ENCODE measurements around the gene ACTBL2.
"Not testable (repeated sequence)": the region's sequence is repeated elsewhere in the genome, so short reads cannot be mapped to it uniquely, and the experiment has no call there.

ACTBL2 gene

DNA sequence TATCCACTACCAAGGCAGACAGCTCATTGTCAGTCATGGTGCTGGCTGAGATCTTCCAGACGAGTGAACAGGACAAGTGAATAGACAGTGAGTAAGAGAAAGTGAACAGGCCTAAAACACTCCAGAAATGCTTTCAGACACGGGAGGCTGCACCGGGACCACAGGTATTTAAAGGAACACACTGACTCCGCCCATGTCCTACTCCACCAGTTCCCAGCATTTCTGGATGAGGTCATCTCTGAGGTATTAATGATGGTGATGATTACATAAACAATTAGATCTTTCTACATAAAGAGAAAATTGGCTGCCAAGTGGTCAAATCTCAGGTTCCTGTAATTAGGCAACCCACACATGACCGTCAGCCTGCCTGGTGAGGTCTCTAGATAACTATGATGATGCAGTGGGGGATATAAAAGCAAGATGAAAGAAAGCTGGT is at the start of gene ACTBL2:
Gene ACTBL2 (minus strand): TSS at position 141 of the 436 bp plus-strand sequence. CDS start 104 bp downstream, at position 37.
- DNase-seq = no peak

GRCh38 chr5:57531333-57531732 is 48.7 kb upstream of the ACTBL2 start:
- no peak for DNase-seq

- no peak for DNase-seq
Measured at GRCh38 chr5:57529864-57530263, 47.3 kb upstream of the ACTBL2 start.

GRCh38 chr5:57527870-57528269 is 45.3 kb upstream of the ACTBL2 start:
- no peak for DNase-seq

GRCh38 chr5:57524348-57525060 is 41.9 kb upstream of the ACTBL2 start:
- DNase-seq = no peak

- DNase-seq = not testable (repeated sequence)
Measured at GRCh38 chr5:57522477-57522876, 39.9 kb upstream of the ACTBL2 start.

- not testable (repeated sequence) for DNase-seq
Measured at GRCh38 chr5:57518415-57518814, 35.8 kb upstream of the ACTBL2 start.

DNA sequence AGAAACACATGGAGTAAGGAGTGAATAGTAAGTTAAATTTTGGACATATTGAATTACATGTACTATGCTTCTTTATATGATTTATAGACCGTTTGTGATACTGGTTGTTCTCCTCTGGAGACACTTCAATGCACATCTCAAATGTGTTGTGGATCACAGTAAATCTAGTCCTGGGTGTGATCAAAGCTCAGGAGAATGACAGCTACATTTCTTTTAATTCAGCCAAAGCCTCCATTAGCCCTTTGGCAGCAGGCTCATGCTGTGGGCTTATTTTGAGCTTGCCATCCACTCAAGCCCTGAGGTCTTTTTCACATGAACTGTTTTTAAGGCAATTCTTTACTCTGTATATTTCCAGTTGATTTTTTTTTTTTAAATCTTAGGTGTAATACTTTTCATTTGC is 34.6 kb upstream of the ACTBL2 start:
- no peak for DNase-seq

GRCh38 chr5:57513785-57514184 is 31.2 kb upstream of the ACTBL2 start:
- no peak for DNase-seq

- no peak for DNase-seq
Measured at GRCh38 chr5:57511321-57511720, 28.7 kb upstream of the ACTBL2 start.

DNA sequence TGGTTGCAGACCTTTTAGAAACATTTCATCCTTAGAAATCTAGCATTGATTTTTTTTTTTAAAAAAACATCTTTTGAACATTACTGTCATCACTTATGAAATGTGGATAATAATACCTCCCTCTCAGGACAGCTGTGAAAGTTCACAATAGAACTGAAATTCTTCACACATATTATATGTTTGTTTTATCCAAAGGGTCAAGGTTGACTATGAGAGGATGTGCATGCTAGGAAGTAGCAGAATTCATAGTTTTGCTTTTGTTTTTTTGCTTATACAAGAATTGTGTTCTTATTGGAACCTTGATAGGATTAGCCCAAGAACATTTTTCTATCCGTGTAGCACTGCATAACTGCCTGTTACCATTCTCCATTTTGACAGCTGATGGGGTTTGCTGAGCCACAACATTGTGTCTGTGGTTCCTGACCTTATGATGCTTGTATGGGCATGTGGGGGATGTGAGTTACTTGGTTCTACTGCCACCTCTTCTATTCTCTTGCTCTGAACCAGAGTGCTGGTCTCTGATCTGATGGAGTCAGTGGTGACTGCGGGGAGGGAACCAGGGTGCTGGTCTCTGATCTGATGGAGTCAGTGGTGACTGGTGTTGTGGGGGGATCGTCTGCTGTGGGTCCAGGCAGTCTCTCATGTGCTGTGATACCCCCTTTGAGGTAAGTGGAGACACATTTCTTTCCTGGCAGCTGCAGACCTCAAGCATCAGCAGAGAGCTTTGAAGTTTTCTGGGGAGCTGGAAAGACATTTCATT is 27.1 kb upstream of the ACTBL2 start:
- no peak for DNase-seq

- DNase-seq = no peak
Measured at GRCh38 chr5:57508211-57508610, 25.6 kb upstream of the ACTBL2 start.

DNA sequence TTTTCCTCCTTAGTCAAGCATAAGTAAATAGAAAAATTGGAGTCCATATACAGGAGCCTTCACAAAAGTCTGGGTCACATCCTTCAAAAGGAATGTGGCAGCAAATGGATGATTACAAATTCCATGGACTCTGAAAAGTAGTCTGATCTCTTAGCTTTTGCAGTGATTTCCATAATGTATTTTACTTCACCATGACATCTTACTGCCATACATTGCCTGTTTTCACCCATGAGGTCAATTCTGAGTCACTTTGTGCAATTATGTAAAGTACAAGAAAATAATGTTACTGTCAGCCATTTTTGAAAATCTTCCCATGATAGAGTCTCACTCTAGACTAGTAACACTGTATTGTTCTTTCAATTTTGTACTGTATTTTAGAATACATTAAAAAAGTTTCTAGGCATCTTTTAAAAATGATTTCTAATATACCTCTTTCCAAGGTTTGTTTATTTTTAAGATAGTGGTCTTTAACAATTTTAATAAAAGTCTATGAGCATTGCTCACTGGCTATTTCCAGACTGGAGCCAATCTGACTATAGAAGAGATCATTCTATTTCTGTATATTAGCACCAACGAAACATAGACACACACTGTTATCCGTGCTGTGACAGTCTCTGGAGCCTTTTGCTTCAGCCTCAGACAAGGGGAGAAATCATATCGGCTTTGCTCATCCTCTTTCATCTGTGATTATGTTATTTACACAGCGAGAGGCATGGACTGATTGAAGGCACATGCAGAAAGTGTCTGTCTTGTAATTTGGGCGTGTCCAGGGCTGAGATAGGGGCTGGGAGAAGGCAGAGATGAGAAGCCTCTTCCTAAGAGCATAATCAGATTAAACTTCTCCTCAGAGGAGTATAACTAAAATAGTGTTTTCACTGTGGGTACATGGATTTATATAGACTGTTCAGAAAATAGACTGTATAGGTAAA is 22.9 kb upstream of the ACTBL2 start:
- DNase-seq = no peak

GRCh38 chr5:57504357-57504756 is 21.7 kb upstream of the ACTBL2 start:
- no peak for DNase-seq

DNA sequence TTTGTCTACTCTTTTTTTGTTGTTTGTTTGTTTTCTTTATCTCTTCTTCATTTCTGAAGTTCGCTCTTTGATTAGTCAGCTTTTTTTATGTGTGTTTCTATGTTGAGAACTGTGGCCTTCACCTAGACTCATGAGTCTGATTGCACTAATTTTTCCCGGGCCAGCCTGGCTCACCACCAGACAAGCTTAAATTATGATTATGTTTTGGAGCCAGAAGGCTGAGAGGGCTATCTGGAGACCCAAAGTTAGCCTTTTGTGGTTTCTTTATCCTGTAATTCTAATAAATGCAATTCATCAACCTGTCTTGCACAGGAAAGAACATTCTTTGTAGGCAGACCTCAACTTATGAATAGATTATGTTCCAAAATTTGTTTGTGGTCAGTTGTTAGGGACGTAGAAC is 20.8 kb upstream of the ACTBL2 start:
- no peak for DNase-seq

GRCh38 chr5:57501414-57502201 is 19.0 kb upstream of the ACTBL2 start:
- DNase-seq = no peak

DNA sequence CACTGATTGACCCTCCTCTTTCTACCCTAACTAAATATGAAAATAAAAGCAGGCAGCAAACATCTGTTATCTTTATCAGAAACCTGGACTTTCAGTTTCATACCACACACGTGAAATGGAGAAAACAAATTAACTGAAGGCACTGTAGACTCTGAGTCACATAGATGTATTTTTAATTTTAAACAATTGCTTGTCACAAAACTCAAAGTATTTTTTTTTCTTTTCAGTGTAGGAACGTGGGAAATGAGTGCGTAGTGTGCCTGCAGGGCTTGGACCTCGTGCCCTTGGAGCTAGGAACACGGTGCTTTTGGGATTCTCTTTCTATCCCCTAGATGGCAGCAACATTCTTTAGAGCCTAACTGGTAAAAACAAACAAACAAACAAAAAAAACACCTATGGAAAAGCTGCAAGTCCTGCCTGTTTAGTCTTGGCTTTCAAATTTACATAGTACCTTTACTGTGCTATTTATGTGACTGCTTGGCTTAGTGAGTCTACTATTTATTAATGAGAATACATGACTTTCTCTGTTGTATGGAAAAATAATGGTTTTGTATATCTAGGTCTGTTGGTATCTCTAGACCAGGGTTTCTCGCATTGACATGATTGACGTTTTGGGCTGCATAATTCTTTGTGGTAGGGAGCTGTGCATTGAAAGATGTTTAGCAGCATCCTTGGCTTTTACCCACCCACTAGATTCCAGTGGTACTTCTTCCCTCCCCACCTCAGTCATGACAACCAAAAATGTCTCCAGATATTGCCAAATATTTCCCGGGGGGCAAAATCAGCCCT is 16.8 kb upstream of the ACTBL2 start:
- no peak for DNase-seq

DNA sequence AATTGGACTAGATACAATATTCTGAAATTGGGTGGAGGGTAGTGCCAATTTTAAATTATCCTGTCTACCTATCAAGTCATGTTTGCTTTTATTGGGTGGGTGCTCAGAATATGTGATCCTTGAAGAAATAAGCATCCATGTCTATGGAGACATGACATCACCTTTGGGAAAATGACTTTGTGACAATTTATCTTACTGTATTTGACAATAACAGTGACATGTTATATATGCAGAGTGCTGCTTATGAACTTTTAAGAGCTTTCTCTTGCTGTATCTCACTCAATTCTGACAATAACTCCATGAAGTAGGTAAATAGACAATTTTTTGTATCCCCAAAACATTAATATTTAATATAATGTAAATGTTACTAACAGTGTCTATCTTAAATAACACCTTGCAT is 15.1 kb upstream of the ACTBL2 start:
- DNase-seq = no peak

DNA sequence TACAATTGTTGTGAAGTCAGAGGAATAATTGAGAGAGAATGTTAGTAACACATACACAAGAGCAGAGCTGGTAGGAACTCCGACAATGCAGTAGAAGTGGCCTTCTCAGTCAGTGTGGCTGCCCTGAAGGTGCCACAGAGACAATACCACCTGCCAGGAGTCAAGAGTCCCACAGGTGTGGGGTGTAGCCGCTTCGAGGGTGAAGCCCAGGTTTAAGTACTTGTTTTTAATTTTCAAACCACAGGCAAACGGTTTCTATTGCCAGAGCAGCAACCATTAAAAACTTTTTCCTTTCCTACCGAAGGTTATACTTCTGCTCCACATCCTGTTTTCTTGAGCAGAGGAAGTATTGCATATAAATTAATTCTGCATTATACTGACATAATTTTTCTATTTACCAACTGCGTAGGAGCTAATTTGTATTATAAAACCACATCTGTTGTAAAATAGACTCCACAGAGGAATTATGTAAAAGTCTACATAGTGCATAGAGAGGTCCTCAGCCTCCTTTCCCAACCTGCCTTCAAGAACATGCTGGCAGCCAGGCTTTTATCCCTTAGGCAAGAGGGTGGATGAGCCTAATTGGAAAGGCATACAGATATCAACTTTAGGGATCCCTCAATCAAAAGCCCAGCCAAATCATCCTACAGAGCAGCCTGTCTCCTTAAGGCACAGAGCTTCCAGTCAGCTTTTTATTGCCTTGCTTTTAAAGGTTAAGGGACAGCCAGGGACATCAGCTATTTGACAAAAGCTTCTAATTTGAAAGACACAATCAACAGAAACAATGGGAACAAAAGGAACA is 12.9 kb upstream of the ACTBL2 start:
- DNase-seq = no peak
